ENCODE results near the gene TNIK.
"Not testable (repeated sequence)": the region's sequence is repeated elsewhere in the genome, so short reads cannot be mapped to it uniquely, and the experiment has no call there.

The TNIK gene

DNA sequence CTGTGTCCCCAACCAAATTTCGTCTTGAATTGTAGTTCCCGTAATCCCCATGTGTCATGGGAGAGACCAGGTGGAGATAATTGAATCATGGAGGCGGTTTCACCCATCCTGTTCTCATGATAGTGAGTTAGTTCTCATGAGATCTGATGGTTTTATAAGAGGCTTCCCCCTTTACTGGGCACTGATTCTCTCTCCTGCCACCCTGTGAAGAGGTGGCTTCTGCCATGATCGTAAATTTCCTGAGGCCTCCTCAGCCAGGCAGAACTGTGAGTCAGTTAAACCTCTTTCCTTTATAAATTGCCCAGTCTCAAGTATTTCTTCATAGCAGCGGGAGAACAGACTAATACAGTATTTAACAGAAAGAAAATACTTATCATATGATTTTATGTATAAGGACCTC, 93.5 kb downstream of the TNIK start:
- in situ Hi-C loops (cut with MboI; ENCODE audit: low sequenced_read_pairs): not testable (repeated sequence)

- in situ Hi-C loops (cut with MboI; ENCODE audit: low sequenced_read_pairs): no loop called here
Measured at GRCh38 chr3:171366043-171366442, 94.2 kb downstream of the TNIK start.

- in situ Hi-C loops (cut with MboI; ENCODE audit: low sequenced_read_pairs): no loop called here
Measured at GRCh38 chr3:171365489-171365888, 94.7 kb downstream of the TNIK start.

GRCh38 chr3:171364500-171364899, 95.7 kb downstream of the TNIK start:
- in situ Hi-C loops (cut with MboI; ENCODE audit: low sequenced_read_pairs): no loop called here

DNA sequence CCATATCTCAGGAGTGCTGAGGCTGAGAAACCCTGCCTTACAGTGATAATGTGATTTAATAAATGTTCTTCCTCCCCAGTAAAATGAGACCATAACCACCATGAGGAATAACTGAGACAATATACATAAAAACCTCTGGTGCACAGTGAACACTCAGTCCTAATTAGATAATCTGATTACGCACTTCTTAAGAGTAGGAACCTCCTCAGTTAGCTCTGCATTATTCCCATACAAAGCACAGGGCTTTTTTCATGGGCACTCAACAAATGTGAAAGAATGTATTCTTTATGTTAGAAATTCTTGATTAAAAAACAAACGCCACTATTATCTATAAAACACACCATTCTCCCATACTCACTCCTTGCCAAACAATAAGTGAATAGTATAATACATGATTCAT, 97.0 kb downstream of the TNIK start:
- in situ Hi-C loops (cut with MboI; ENCODE audit: low sequenced_read_pairs): no loop called here

- in situ Hi-C loops (cut with MboI; ENCODE audit: low sequenced_read_pairs): no loop called here
Measured at GRCh38 chr3:171362575-171362974, 97.6 kb downstream of the TNIK start.

GRCh38 chr3:171358881-171359198, 101.4 kb downstream of the TNIK start:
- in situ Hi-C loops (cut with MboI; ENCODE audit: low sequenced_read_pairs): no loop called here

- in situ Hi-C loops (cut with MboI; ENCODE audit: low sequenced_read_pairs): no loop called here
Measured at GRCh38 chr3:171358181-171358880, 101.9 kb downstream of the TNIK start.

DNA sequence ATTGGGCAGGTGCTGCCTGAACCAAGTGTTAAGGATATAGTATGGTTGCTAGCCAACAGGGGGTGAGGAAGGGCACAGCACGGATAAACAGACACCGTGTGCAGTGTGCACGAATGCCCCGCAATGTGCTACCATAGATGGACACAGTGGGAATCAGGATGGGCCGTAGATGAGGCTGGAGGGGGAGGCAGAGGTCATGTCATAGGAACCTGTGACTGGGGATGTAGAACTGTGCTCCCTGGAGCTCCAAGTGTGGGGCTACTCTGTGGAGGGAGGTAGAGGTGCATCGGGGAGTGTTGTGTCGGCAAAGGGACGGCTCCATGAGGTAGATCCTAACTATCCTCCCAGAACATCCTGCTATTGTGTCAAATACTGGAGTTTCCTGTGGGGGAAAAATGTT, 102.5 kb downstream of the TNIK start:
- in situ Hi-C loops (cut with MboI; ENCODE audit: low sequenced_read_pairs): no loop called here

DNA sequence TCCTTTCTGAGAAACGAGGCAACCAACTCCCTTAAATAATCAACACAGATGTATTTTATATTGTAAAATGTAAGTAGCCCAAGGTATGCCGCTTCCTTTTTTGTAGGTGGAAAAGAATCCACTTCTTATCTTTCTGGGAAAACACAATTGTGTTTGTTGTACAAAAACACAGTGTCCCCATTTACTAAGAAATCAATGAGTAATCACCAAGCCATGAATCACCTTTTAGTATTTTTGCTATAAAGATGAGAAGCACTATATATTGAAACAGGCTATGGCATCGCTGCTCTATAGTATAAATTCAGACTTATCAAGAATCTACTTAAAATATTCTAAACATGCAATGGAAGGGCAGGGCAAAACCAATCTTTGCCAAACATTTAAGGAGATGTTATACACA, 104.0 kb downstream of the TNIK start:
- in situ Hi-C loops (cut with MboI; ENCODE audit: low sequenced_read_pairs): no loop called here

DNA sequence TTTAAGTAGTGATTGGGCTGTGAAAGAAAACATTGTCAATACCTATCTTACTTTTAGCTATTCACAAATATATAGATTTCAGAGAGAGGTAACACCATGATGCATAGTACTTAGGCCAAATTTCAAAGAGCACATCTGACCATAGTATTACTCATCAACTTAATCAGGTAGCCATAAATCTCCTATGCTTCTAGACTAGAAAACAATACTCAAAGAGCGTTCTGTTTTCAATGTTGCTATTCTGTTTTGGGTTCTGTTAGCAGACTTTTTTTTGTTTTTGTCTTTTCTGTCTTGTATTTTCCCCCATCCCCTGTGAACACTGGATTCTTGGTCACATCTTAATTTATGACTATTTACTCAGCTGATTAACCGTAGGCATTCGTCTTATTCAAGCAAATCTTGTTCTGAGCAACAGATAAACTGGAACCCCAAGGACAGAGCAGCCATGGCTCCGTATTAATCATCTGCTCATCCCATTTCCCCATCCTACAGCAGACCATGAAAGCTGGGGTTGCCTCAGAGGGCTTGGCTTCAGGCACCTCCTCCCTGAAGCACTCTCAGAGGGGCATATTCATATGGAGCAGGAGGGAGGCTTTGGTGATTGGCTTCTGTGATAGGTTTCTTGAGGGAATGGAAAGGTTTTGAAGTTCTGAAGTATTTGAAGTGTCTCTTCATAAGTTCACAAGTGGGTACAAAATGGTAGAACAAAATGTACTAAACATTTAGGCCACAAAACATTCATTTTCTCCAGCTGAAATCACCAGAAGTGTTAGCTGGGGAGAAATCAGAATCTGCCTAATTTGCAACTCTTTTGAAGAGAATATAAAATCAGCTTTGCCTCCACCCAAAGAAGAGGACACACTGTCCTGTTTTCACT, 105.3 kb downstream of the TNIK start:
- in situ Hi-C loops (cut with MboI; ENCODE audit: low sequenced_read_pairs): no loop called here

GRCh38 chr3:171354049-171354705, 106.0 kb downstream of the TNIK start:
- in situ Hi-C loops (cut with MboI; ENCODE audit: low sequenced_read_pairs): no loop called here

GRCh38 chr3:171353423-171353822, 106.8 kb downstream of the TNIK start:
- in situ Hi-C loops (cut with MboI; ENCODE audit: low sequenced_read_pairs): no loop called here

- in situ Hi-C loops (cut with MboI; ENCODE audit: low sequenced_read_pairs): no loop called here
Measured at GRCh38 chr3:171352387-171352935, 107.7 kb downstream of the TNIK start.

- in situ Hi-C loops (cut with MboI; ENCODE audit: low sequenced_read_pairs): no loop called here
Measured at GRCh38 chr3:171351676-171352075, 108.5 kb downstream of the TNIK start.

DNA sequence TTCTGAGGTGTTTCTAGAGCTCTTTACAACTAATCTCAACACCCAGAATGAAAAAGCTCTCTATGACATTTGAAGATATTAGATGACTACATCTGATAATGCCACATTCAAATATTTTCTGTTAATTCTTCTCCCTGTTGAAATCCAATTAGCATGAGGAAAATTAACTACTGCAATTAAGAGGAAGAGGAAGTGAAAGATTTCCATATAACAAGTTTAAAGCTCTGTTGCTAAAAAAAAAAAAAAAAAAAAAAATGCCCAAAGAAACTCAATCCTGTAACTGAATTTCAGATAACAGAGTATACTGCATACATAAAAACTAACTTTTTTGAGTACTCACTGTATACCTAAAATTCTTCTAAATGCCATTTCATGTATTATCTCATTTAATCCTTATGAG, 109.8 kb downstream of the TNIK start:
- in situ Hi-C loops (cut with MboI; ENCODE audit: low sequenced_read_pairs): no loop called here

DNA sequence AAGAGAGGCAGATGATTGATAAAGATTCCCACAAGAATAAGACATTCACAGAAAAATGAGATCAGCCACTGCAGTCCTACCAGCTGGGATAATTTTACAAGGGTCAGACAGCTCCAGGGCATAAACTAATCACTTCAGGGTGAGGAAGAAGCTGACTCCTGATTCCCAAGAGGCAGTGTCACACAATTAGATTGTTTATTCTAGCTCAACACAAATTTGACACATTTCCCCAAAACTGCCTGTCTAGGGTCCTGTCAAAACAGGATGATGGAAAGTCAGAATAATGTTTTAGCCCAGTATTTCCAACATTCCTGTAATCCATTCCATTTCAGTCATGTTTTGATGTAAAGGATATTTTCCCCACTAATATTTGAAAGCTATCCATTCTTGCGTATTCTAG, 110.8 kb downstream of the TNIK start:
- in situ Hi-C loops (cut with MboI; ENCODE audit: low sequenced_read_pairs): no loop called here

DNA sequence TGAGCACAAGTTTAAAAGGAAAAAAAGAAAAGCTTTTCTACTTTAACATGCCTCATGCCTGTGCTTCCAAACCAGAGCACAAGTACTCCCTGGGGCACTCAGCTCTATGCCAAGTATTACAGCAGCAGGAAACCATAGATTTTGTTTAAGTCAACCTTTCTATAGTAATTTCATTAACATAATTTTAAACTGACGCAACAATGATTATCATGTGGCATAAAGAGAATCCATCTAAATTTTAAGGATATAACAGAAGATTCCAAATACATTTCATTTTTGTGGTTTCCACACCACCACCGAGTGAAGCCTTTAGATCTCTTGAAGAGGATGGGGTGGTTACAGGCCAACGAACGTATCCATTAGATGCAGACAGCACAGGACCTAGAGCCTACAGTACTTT, 112.1 kb downstream of the TNIK start:
- in situ Hi-C loops (cut with MboI; ENCODE audit: low sequenced_read_pairs): no loop called here

DNA sequence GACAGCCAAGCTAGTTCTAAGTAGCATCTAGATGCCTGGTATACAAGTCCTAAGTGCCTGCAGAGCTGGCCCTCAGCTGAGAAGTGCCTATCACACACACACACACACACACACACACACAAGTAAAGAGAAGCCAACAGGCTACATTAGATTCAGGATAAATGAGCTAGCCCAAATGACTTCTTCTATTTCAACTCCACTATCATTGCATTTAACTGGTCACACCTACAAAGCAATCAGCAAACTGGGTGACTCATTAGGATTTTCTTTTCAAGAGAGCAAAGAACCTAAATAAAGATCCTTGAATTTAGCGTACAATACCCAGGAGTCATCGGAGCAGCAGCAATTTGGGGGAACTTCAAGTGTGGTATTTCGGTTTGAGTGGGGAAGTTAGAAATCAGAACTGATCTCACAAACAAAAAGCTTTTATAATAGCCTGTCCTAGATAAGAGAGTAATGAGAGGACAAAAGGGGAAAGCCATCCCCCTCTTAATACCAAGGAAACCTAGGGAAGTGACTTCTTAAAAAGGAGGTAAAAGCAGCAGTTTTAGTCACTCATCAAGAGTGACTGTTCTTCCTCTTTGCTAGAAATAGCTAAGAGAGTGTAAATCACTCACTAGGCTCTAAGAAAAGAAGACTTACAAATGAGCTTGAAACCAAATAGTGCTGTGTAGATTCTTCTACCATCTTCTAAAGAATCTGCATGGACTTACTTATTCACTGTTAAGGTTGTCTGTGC, 112.7 kb downstream of the TNIK start:
- in situ Hi-C loops (cut with MboI; ENCODE audit: low sequenced_read_pairs): no loop called here

- in situ Hi-C loops (cut with MboI; ENCODE audit: low sequenced_read_pairs): no loop called here
Measured at GRCh38 chr3:171346582-171347300, 113.5 kb downstream of the TNIK start.

All from HL-60/S4 (cell line).